GM19023 (cell line): ENCODE data around the gene CDC42SE2.
"Not testable (repeated sequence)": the region's sequence is repeated elsewhere in the genome, so short reads cannot be mapped to it uniquely, and the experiment has no call there.

Experiments
- ATAC-seq: cut with Tn5 transposase; IDR thresholded peaks from one replicate; pipeline ENCODE4 v1.9.1; 2021; ENCODE audit warnings: mild to moderate bottlenecking, moderate library complexity; ENCODE audit not compliant: unreplicated experiment

Gene CDC42SE2

GRCh38 chr5:131386124-131386523 lies 122.3 kb downstream of the CDC42SE2 start:
- ATAC-seq: no peak

DNA sequence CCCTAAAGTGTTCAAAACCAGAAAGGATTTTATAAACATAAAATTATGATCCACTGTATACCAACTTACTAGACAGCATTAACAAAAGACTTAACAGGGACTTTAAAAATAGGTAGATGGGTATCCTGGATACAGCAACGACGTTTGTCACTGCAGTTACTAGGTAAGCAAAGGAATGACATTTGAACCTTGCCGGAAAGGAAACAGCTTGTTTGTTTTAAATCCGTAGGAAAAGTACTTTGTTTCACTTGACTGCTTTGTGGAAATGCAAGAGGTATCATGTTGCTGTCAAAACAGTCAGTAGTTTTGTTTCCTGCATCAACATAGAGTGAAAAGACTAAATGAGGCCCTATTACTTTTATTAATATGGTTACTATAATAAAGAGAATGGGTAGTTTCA lies 122.9 kb downstream of the CDC42SE2 start:
- no peak for ATAC-seq

DNA sequence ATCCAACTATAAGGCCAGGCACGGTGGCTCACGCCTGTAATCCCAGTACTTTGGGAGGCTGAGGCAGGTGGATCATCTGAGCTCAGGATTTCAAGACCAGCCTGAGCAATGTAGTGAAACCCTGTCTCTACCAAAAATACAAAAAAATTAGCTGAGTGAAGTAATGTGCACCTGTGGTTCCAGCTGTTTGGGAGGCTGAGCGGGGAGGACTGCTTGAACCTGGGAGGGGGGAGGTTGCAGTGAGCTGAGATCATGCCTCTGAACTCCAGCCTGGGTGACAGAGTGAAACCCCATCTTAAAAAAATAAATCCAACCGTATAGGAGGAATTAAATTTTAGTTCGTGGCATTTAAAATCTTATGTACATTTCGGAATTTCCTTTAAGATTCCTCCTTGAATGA lies 123.4 kb downstream of the CDC42SE2 start:
- no peak for ATAC-seq

GRCh38 chr5:131389096-131389868 lies 125.4 kb downstream of the CDC42SE2 start:
- peak; percentile 51 for ATAC-seq

DNA sequence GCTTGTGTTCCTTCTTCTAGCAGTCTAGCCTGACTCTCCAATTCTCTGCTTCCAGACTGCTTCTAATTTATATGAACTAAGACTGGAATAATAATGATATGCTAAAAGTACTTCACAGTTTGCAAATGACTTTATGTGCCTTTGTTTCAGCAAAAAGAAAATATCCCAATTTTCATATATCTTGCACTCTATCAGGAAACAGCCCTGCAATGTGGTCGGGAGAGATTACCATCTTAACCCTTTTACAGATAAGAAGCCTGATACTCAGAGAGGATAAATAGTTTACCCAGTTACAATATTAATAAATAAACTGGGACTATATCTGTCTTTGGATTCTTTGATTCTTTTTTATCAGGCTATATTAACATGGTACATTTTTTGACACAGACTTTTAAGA lies 126.0 kb downstream of the CDC42SE2 start:
- ATAC-seq: no peak

- ATAC-seq: no peak
Measured at GRCh38 chr5:131392466-131393095, 128.7 kb downstream of the CDC42SE2 start.

GRCh38 chr5:131393498-131393968 lies 129.7 kb downstream of the CDC42SE2 start:
- ATAC-seq: no peak

DNA sequence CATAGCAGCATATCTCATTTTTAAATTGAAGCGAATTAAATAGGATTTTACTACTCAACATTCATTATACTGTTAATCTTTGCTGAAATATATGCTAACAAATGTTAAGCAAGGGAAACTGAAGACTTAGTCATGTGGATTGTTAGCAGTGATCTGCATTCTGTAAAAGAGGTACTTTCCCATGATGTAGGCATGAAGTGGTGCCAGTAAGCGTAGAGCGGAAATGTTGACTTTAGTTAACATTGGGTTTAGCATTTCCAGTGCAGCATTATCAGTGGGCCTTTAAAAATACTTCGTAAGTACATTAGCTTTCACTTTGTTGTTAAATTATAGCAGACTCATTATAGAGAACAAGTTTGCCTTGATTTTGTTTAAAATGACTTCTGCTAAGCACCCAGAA lies 130.3 kb downstream of the CDC42SE2 start:
- peak; percentile 64 for ATAC-seq

- ATAC-seq: peak; percentile 74
Measured at GRCh38 chr5:131396015-131396414, 132.2 kb downstream of the CDC42SE2 start.

- ATAC-seq: no peak
Measured at GRCh38 chr5:131396630-131397273, 132.9 kb downstream of the CDC42SE2 start.

GRCh38 chr5:131399007-131399406 lies 135.2 kb downstream of the CDC42SE2 start:
- ATAC-seq: not testable (repeated sequence)

- ATAC-seq: no peak
Measured at GRCh38 chr5:131400585-131400984, 136.7 kb downstream of the CDC42SE2 start.

DNA sequence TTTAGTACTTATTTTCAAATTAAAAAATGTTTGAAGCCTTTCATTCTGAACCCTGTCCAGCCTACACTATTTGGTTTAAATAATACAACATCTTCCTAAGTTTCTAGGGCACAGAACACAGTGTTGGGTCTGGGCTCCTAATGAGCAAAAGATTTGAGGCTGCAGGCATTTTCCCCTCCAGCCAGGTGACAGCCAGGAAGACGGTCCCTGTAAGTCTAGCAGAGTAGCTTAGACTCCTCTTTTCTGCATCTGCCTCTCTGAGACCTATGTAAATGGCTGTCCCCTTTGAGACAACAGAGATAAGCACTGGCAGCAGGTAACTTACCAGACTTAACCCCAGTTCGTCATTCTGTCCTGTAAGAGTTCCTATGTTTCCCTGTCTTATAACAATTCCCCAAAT lies 141.8 kb downstream of the CDC42SE2 start:
- ATAC-seq: no peak

- no peak for ATAC-seq
Measured at GRCh38 chr5:131406076-131406475, 142.2 kb downstream of the CDC42SE2 start.

DNA sequence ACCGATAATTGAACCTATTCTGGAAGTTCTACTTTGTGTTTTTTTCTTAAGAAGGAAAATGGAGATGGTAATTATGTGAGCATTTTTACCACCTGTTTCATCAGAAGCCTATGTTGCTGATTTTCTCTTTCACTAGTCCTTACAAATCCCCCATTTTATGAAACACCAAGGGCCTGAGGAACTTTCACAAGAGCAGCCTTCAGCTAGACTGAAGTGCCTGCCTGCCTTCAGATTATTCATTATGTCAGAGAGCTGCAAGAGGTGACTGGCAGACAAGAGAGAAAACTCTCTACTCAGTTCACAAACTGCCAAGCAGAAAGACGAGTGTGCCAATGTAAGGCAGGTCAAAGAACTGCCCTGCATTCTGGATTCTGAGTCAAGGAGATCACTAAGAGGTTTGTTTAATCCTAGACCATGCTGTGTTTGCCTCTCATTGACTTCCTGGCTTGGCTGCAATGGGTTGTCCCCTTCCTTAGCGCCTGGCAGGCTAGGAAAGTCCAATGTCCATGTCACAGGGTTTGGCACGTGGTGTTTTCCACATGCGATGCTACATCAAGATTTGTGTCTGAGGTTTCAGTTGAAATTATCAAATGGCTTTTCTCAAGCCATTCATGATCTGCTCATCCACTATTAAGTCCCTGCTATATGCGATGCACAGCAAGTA lies 143.3 kb downstream of the CDC42SE2 start:
- no peak for ATAC-seq

GRCh38 chr5:131413605-131414559 lies 150.0 kb downstream of the CDC42SE2 start:
- peak; percentile 65 for ATAC-seq

DNA sequence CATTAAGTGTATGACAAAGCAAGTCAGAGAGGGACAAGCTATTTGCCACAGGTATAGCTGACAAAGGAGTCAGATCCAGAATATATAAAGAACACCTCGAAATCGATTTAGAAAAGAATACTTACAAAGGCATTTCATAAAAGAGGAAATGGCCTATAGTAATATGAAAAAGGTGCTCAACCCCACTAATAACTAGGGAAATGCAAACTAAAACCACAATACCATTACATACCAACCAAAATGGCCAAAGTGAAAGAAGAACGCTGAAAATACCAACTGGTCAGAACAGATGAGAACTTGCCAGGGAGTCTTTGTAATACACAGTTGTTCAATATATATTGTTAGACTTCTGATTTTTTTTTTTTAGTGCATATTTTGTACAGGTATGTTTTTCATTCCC lies 152.9 kb downstream of the CDC42SE2 start:
- ATAC-seq: peak; percentile 58

DNA sequence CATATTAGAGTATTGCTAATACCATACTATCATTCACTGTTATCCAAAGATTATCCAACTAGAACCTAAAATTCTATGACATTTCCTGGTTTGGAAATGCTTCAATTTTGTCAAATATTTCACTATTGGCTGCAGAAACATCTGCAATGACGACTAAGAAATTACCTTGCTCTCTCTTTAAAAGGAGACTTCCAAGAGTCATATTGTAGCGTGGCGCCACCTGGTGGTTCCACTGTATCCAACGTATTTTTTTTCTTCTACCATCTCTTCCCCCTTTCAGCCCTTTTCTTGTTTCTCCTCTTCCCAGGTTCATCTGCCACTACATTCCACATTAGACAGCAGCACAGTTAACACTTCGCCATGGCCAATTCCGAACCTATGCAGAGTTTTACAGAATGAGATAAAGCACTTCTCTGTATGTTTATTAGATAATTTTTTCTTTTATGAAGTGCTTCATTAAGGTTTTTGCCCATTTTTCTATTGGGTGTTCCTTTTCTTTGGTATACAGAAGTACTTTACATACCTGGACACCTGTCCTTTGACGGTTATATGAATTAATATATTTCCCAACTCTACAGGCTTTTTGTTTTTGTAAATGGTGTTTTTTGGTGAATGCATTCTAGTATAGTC lies 153.5 kb downstream of the CDC42SE2 start:
- ATAC-seq: peak; percentile 38

DNA sequence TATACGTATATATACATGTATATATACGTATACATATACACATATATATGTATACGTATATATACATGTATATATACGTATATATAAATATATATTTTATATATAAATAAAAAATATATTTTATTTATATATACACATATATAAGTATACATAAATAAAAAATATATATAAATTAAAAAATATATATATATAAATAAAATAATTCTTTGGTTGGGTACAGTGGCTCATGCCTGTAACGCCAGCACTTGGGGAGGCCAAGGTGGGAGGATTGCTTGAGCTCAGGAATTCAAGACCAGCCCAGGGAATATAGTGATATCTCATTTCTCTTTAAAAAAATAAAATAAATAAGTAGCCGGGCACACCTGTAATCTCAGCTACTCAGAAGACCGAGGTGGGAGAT lies 155.0 kb downstream of the CDC42SE2 start:
- ATAC-seq: no peak

DNA sequence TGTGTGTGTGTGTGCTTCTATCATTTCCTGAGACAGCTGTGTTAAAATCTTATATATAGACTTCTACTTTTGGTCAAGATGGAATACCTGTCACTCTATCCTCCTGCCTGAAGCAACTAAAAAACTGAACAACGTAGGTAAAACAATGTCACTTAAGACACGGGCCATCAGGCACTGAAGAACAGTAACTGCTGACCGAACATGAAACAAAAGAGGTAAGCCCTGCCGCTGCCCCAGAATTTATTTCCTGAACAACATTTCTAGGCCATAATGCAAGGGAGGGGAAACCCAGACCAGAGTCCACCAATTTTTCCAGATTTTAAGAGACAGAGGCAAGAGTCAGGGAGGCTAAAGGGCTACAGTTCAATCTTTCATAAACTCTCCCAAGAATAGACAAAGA lies 156.0 kb downstream of the CDC42SE2 start:
- no peak for ATAC-seq
